Measurements from ENCODE around the gene RETSAT.
"Not testable (repeated sequence)": the region's sequence is repeated elsewhere in the genome, so short reads cannot be mapped to it uniquely, and the experiment has no call there.

RETSAT gene

GRCh38 chr2:85341269-85342029 lies 12.9 kb downstream of the RETSAT start:
- Histone ChIP-seq H3K9me3 (ENCODE audit: insufficient read depth, low read length) (no peaks in the 10 kb centered on the region), H3K4me1 (ENCODE audit: low read length) (no peaks in the 10 kb centered on the region), H3K27me3 (ENCODE audit: low read depth, low read length) (peaks cover 9% of the 10 kb centered on the region; the same call in 1 of the 2 replicates), H2AFZ (ENCODE audit: low read depth, low read length) (no peak overlapping the region), H3K9ac (ENCODE audit: low read length) (no peak overlapping the region), H3K36me3 (replicated peaks; ENCODE audit: low read depth, low read length) (no peaks in the 10 kb centered on the region), H3K27ac (ENCODE audit: low read length) (no peak overlapping the region), H3K4me3 (ENCODE audit: low read length) (no peak overlapping the region), H4K20me1 (ENCODE audit: insufficient read depth, low read length) (no peaks in the 10 kb centered on the region), H3K4me2 (ENCODE audit: low read length) (no peak overlapping the region), H3K79me2 (ENCODE audit: low read length) (no peaks in the 10 kb centered on the region)
- TF ChIP-seq CTCF (IDR thresholded peaks at IDR 0.05; ENCODE audit: low read depth, low read length) (no peak), EZH2phosphoT487 (IDR thresholded peaks at IDR 0.05; ENCODE audit: low read depth) (no peak)

- Histone ChIP-seq H2AFZ (ENCODE audit: low read depth, low read length) (no peak overlapping the region), H4K20me1 (ENCODE audit: insufficient read depth, low read length) (no peaks in the 10 kb centered on the region), H3K9ac (ENCODE audit: low read length) (no peak overlapping the region), H3K27ac (ENCODE audit: low read length) (no peak overlapping the region), H3K79me2 (ENCODE audit: low read length) (no peaks in the 10 kb centered on the region), H3K4me3 (ENCODE audit: low read length) (no peak overlapping the region), H3K9me3 (ENCODE audit: insufficient read depth, low read length) (no peaks in the 10 kb centered on the region), H3K36me3 (replicated peaks; ENCODE audit: low read depth, low read length) (no peaks in the 10 kb centered on the region), H3K4me1 (ENCODE audit: low read length) (no peaks in the 10 kb centered on the region), H3K27me3 (ENCODE audit: low read depth, low read length) (peaks cover 9% of the 10 kb centered on the region; the same call in 1 of the 2 replicates), H3K4me2 (ENCODE audit: low read length) (no peak overlapping the region)
- TF ChIP-seq EZH2phosphoT487 (IDR thresholded peaks at IDR 0.05; ENCODE audit: low read depth) (no peak), CTCF (IDR thresholded peaks at IDR 0.05; ENCODE audit: low read depth, low read length) (no peak)
Measured at GRCh38 chr2:85340034-85340892, 14.1 kb downstream of the RETSAT start.

- Histone ChIP-seq H3K9ac (ENCODE audit: low read length) (no peak overlapping the region), H4K20me1 (ENCODE audit: insufficient read depth, low read length) (no peaks in the 10 kb centered on the region), H3K27me3 (ENCODE audit: low read depth, low read length) (peaks cover 9% of the 10 kb centered on the region; the same call in 1 of the 2 replicates), H3K4me2 (ENCODE audit: low read length) (no peak overlapping the region), H3K36me3 (replicated peaks; ENCODE audit: low read depth, low read length) (no peaks in the 10 kb centered on the region), H3K4me1 (ENCODE audit: low read length) (peaks cover 16% of the 10 kb centered on the region), H2AFZ (ENCODE audit: low read depth, low read length) (no peak overlapping the region), H3K9me3 (ENCODE audit: insufficient read depth, low read length) (no peaks in the 10 kb centered on the region), H3K27ac (ENCODE audit: low read length) (no peak overlapping the region), H3K79me2 (ENCODE audit: low read length) (no peaks in the 10 kb centered on the region), H3K4me3 (ENCODE audit: low read length) (no peak overlapping the region)
- TF ChIP-seq EZH2phosphoT487 (IDR thresholded peaks at IDR 0.05; ENCODE audit: low read depth) = no peak
- no peak for TF ChIP-seq CTCF (IDR thresholded peaks at IDR 0.05; ENCODE audit: low read depth, low read length)
Measured at GRCh38 chr2:85334928-85335327, 19.4 kb downstream of the RETSAT start.

- not testable (repeated sequence) for H3K4me3 ChIP-seq (ENCODE audit: low read length); H4K20me1 ChIP-seq (ENCODE audit: insufficient read depth, low read length)
Measured at GRCh38 chr2:85333877-85334276, 20.5 kb downstream of the RETSAT start.

More at GRCh38 chr2:85333877-85334276, 20.5 kb downstream of the RETSAT start:
- H3K4me2 ChIP-seq (ENCODE audit: low read length); H2AFZ ChIP-seq (ENCODE audit: low read depth, low read length); H3K79me2 ChIP-seq (ENCODE audit: low read length); H3K36me3 ChIP-seq (replicated peaks; ENCODE audit: low read depth, low read length); H3K9me3 ChIP-seq (ENCODE audit: insufficient read depth, low read length); H3K9ac ChIP-seq (ENCODE audit: low read length); H3K27ac ChIP-seq (ENCODE audit: low read length); H3K27me3 ChIP-seq (ENCODE audit: low read depth, low read length): not testable (repeated sequence)
- peaks cover 16% of the 10 kb centered on the region for H3K4me1 ChIP-seq (ENCODE audit: low read length)

Data from OCI-LY3 (cell line).